Measurements from ENCODE around the gene ST3GAL2. TPM values are rescaled to one million over a fixed set of nuclear protein-coding genes. Genes with fewer than 3 reads are reported as not detected.

ST3GAL2 gene
- total RNA-seq, 1 donor, result 42.7 TPM

DNA sequence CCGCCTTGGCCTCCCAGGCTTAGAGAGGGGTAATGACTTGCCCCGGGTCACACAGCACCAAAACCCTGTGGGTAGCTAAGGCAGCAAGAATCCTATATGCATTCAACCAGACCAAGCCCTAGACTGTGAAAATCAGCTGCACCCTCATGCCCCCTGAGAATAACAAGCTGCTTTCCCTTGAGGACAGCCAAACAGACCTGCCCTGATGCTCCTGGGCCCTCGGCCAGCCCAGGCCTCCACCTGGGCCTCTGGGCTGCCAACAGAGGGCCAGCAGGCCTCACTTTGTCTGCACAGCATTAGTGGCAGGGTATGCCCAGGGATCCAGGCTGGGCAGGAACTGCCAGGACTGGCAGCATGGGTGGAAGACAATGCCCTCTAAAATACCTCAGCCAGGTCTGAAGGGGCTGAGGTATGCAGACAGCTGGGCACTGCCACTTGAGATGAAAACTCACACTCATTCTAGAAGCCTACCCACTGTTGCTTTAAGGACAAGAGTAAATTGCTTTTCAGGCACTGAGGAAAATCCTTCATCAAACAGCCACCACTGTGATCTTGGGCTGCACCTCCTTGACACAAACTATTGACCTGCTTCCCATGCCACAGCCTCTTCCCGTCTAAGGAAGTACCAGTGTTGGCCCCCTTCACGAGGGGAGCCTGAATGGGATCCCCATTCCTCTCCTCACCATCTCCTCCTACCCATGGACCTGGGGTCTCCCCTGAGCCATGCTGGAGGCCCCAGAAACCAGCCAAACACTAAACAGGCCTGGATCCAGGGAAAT is 8.8 kb downstream of the ST3GAL2 start:
- DNase-seq (ENCODE audit: low read depth), result no peak

DNA sequence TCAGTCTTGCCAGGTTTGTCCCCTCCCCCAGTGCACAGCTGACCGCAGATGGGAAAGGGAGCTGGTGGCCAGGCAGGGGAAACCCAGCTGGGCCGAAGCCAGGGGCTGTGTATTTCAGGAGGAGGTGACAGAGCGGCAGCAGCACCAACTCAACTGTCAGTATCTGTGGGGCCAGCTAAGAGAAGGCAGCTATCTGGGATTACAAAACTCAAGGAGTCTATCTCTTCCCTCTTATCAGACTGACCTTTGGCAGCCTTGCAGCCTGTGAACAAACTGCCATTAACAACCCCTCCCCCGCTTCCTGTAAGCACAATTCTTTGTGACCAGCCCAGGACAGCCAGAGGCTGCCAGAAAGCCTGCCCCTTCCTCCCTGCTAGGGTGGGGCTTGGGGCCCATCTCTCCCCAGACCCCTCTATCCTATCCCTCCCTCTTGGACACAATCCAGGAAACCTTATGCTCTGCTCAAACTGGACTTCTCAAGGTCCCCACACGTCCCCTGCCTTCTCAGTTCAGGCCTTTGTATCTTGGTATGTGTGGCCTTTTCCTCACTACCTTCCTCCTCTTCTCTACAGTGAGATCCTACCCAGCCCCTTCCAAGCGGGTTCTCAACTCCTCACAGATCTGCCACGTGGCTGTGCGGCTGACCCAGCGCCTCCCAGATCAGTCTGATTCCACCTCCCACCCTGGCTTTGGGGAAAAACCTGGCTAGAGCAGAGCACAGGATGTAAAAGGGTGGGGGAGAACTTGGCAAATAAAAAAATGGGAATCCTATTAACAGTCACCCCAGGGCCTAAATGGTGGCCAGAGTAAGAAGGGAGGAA is 10.5 kb downstream of the ST3GAL2 start:
- TF ChIP-seq, protein P1, sequence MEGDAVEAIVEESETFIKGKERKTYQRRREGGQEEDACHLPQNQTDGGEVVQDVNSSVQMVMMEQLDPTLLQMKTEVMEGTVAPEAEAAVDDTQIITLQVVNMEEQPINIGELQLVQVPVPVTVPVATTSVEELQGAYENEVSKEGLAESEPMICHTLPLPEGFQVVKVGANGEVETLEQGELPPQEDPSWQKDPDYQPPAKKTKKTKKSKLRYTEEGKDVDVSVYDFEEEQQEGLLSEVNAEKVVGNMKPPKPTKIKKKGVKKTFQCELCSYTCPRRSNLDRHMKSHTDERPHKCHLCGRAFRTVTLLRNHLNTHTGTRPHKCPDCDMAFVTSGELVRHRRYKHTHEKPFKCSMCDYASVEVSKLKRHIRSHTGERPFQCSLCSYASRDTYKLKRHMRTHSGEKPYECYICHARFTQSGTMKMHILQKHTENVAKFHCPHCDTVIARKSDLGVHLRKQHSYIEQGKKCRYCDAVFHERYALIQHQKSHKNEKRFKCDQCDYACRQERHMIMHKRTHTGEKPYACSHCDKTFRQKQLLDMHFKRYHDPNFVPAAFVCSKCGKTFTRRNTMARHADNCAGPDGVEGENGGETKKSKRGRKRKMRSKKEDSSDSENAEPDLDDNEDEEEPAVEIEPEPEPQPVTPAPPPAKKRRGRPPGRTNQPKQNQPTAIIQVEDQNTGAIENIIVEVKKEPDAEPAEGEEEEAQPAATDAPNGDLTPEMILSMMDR (IDR thresholded peaks at IDR 0.05; ENCODE audit: insufficient read depth, low read depth, low read length), result no peak
- H3K4me3 ChIP-seq (ENCODE audit: low read depth, low read length), result peak overlapping the region; percentile 29
- DNase-seq (ENCODE audit: low read depth), result peak; percentile 98

More for the DNA sequence above, 8.8 kb downstream of the ST3GAL2 start:
- no peak overlapping the region for H3K4me3 ChIP-seq (ENCODE audit: low read depth, low read length)
- TF ChIP-seq, protein P1 (IDR thresholded peaks at IDR 0.05; ENCODE audit: insufficient read depth, low read depth, low read length), result no peak

DNA sequence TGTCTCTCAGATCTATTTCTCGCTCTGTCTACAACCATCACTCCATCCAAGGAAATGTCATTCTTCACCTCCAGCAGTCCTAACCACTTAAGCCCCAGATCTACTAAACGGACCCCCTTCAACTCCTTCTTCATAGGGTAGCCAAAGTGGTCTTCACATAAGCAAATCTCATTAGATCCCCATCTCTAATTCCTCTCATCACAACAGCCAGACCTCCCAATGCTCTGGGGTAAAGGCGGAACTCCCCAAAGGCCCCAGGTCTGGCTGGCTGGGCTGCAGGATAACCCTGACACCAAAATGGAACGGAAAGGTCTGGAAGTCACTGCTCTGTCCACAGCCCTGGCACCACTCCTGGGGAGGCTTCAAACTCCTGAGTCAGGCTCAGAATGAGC is 11.1 kb downstream of the ST3GAL2 start:
- no peak for DNase-seq (ENCODE audit: low read depth)
- TF ChIP-seq, protein P1 (IDR thresholded peaks at IDR 0.05; ENCODE audit: insufficient read depth, low read depth, low read length), result no peak
- peak overlapping the region; percentile 29 for H3K4me3 ChIP-seq (ENCODE audit: low read depth, low read length)

DNA sequence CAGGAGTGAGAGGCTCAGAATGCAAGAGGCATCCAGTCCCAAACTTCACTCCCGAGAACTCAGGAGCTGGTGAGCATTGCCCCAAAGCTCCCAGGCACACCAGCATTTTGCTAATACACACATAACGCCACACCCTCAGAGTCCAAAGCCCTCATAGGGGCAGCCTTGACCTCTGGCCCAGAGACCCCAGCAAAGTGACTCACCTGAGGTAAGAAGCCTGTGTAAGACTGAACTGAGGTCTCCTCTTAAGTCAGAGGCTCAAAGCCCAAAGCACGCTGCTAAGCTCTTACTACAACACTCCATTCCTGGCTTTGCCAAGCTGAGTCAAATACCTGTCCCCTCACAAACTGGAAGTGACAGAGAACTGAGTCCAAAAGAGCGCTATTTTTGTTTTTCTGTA is 16.4 kb downstream of the ST3GAL2 start:
- no peak overlapping the region for H3K4me3 ChIP-seq (ENCODE audit: low read depth, low read length)
- DNase-seq (ENCODE audit: low read depth), result no peak
- TF ChIP-seq, protein P1 (IDR thresholded peaks at IDR 0.05; ENCODE audit: insufficient read depth, low read depth, low read length), result no peak

DNA sequence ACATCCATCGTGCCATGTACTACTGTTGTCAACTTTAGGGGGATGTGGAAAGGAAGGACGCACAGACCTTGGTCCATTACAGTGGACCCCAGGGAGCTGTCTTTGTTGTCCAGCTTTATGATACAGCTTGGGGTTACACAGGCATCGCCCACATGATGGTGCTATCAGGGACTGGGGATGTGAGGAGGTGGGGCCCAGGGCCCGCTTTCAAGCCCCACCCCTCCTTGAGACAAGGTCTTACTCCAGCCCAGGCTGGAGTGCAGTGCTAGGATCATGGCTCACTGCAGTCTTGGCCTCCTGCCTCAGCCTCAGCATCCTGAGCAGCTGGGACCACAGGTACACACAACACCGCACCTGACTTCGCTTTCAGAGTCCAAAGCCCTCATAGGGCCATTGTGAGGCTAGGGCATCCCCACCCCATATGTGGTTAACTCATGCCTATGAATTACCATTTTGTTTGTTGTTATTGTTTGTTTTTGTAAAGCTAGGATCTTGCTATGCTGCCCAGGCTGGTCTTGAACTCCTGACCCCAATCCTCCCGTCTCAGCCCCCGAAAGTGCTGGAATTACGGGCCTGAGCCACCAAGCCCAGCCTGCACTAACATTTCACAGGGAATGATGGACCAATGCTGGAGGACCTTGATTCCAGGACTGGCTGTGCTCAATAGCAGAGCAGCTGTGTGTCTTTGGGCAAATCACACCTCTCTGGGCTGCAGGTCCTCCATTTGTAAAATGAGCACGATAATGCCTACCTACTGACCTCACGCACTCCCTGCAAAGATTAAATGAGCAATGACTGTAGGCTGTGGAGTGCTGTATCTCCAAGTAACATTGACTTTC is 17.2 kb downstream of the ST3GAL2 start:
- no peak for DNase-seq (ENCODE audit: low read depth)
- H3K4me3 ChIP-seq (ENCODE audit: low read depth, low read length), result no peak overlapping the region
- TF ChIP-seq, protein P1 (IDR thresholded peaks at IDR 0.05; ENCODE audit: insufficient read depth, low read depth, low read length), result no peak

DNA sequence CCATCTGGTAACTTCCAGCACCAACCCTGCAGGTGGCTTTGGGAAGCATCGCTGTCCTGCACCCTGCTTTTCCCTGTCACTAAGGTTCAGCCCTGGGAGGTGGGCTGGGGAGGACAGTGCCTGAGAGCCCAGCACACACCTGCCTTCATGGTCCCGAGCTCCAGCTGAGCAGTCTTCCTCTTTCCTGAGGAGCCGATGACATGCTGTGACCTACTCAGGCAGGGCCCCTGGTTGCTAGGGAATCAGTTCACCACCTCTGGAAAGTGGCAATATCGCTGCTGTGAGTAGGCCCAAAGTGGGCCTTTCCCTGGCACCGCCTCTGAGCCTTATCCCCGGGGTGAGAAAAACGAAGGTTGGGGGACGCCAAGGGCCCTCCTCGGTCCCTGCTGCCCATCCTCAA is 17.9 kb downstream of the ST3GAL2 start:
- no peak overlapping the region for H3K4me3 ChIP-seq (ENCODE audit: low read depth, low read length)
- TF ChIP-seq, protein P1 (IDR thresholded peaks at IDR 0.05; ENCODE audit: insufficient read depth, low read depth, low read length), result no peak
- DNase-seq (ENCODE audit: low read depth), result no peak

Measured in fibroblast of villous mesenchyme (primary cell).